ENCODE data around the gene KCNT1.

- TF ChIP-seq POLR2A (IDR thresholded peaks at IDR 0.05) (no peak), CTCF (IDR thresholded peaks at IDR 0.05) (no peak), POLR2AphosphoS5 (IDR thresholded peaks at IDR 0.05; ENCODE audit: insufficient read depth in 1 of 2, low read depth in 1 of 2) (no peak)
These were observed 78.6 kb downstream of the KCNT1 start for GRCh38 chr9:135780626-135781025.

All from vagina (tissue), 2 donors.